ENCODE data around the gene RWDD3. TPM values are rescaled to one million over a fixed set of nuclear protein-coding genes. Genes with fewer than 3 reads are reported as not detected.

RWDD3 gene
- total and polyA plus RNA-seq, 2 of the 13 experiments (the other 11 are each of a cell fraction or from before 2014, with no cell fraction given): 18.3 to 21.2 TPM

GRCh38 chr1:95193591-95193990 is 40.4 kb upstream of the RWDD3 start:
- no peak for ATAC-seq
- Histone ChIP-seq H3K4me3 (replicated peaks in 1 of 3; ENCODE audit: insufficient read depth in 1 of 3, low read depth in 2 of 3, low read length in 3 of 3) (no peak overlapping the region), H3K27me3 (ENCODE audit: control insufficient read depth in 1 of 2, insufficient read depth in 2 of 2, low read length in 2 of 2) (no peaks in the 10 kb centered on the region), H3K4me2 (ENCODE audit: low read depth, low read length) (no peak overlapping the region), H3K4me1 (ENCODE audit: insufficient read depth, low read length) (no peaks in the 10 kb centered on the region), H3K9me3 (ENCODE audit: low read length) (no peaks in the 10 kb centered on the region), H4K20me1 (ENCODE audit: insufficient read depth, low read length) (no peaks in the 10 kb centered on the region), H2AFZ (ENCODE audit: low read length) (no peak overlapping the region), H3K79me2 (ENCODE audit: insufficient read depth, low read length) (no peaks in the 10 kb centered on the region), H3K9ac (ENCODE audit: insufficient read depth, low read depth, low read length) (no peak overlapping the region), H3K36me3 (replicated peaks in 1 of 2; ENCODE audit: control insufficient read depth in 1 of 2, insufficient read depth in 2 of 2, low read length in 2 of 2) (no peaks in the 10 kb centered on the region), H3K27ac (ENCODE audit: extremely low read length, insufficient read depth, low read length) (no peak overlapping the region)
- no TSS peak for BruUV-seq (replicated peaks)
- CTCF ChIA-PET (ENCODE audit: low intra/inter-chr PET ratio, low total read pairs): no interaction called here
- DNase-seq (ENCODE audit: low spot score): no peak
- in situ Hi-C loops (cut with HindIII; ENCODE audit: extremely low pct_ligation_motif_present, low pct_unique_long_range_greater_than_20kb): no loop called here
- 100% methylated on average over 1 of the region's 1 CpG for WGBS (ENCODE audit: low lambda C conversion rate)
- POLR2A ChIA-PET: no interaction called here
- no peak for FAIRE-seq
- intact Hi-C loops (cut with micrococcal nuclease; ENCODE audit: unreplicated experiment): no loop called here
- TF ChIP-seq, protein P1, sequence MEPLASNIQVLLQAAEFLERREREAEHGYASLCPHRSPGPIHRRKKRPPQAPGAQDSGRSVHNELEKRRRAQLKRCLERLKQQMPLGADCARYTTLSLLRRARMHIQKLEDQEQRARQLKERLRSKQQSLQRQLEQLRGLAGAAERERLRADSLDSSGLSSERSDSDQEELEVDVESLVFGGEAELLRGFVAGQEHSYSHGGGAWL (CRISPR knock-in tag; IDR thresholded peaks at IDR 0.05): no peak
- TF ChIP-seq, protein P2, sequence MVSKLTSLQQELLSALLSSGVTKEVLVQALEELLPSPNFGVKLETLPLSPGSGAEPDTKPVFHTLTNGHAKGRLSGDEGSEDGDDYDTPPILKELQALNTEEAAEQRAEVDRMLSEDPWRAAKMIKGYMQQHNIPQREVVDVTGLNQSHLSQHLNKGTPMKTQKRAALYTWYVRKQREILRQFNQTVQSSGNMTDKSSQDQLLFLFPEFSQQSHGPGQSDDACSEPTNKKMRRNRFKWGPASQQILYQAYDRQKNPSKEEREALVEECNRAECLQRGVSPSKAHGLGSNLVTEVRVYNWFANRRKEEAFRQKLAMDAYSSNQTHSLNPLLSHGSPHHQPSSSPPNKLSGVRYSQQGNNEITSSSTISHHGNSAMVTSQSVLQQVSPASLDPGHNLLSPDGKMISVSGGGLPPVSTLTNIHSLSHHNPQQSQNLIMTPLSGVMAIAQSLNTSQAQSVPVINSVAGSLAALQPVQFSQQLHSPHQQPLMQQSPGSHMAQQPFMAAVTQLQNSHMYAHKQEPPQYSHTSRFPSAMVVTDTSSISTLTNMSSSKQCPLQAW (CRISPR knock-in tag; IDR thresholded peaks at IDR 0.05): no peak
- no peak for TF ChIP-seq ZNF264 (CRISPR knock-in tag; IDR thresholded peaks at IDR 0.05)
- TF ChIP-seq ZNF761 (CRISPR knock-in tag; conservative IDR thresholded peaks at IDR 0.05): no peak
- TF ChIP-seq REST (IDR thresholded peaks at IDR 0.05; ENCODE audit: borderline replicate concordance in 1 of 2, low read depth in 1 of 2, low read length in 2 of 2): no peak
- no peak for TF ChIP-seq MAF1 (CRISPR knock-in tag; IDR thresholded peaks at IDR 0.05; ENCODE audit: borderline replicate concordance)
- no peak for TF ChIP-seq RORA (CRISPR knock-in tag; IDR thresholded peaks at IDR 0.05)
- TF ChIP-seq, protein P3, sequence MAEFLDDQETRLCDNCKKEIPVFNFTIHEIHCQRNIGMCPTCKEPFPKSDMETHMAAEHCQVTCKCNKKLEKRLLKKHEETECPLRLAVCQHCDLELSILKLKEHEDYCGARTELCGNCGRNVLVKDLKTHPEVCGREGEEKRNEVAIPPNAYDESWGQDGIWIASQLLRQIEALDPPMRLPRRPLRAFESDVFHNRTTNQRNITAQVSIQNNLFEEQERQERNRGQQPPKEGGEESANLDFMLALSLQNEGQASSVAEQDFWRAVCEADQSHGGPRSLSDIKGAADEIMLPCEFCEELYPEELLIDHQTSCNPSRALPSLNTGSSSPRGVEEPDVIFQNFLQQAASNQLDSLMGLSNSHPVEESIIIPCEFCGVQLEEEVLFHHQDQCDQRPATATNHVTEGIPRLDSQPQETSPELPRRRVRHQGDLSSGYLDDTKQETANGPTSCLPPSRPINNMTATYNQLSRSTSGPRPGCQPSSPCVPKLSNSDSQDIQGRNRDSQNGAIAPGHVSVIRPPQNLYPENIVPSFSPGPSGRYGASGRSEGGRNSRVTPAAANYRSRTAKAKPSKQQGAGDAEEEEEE (CRISPR knock-in tag; IDR thresholded peaks at IDR 0.05; ENCODE audit: borderline replicate concordance): no peak
- TF ChIP-seq NFIC (IDR thresholded peaks at IDR 0.05; ENCODE audit: low read length): no peak
- no peak for TF ChIP-seq IKZF1 (IDR thresholded peaks at IDR 0.05)
- no peak for TF ChIP-seq THAP11 (CRISPR knock-in tag; IDR thresholded peaks at IDR 0.05)
- no peak for TF ChIP-seq MAFG (CRISPR knock-in tag; IDR thresholded peaks at IDR 0.05)
- TF ChIP-seq XBP1 (CRISPR knock-in tag; IDR thresholded peaks at IDR 0.05): no peak

Measured in HepG2 (cell line).